ENCODE data around the gene POLE4.
A peak's percentile ranks its signal among the peaks of the same experiment; 100 is the strongest.

Gene POLE4

GRCh38 chr2:74958274-74959105, at the start of gene POLE4:
POLE4 (plus strand) TSS chr2:74958643; CDS start chr2:74958680, 37 bp downstream.
- no peak for TF ChIP-seq ZNF274 (IDR thresholded peaks at IDR 0.05; ENCODE audit: low read depth, low read length)
- peak within 1 kb of the TSS; percentile 59; the same call in 1 of the 2 replicates for H3K4me3 ChIP-seq (ENCODE audit: low read length)

DNA sequence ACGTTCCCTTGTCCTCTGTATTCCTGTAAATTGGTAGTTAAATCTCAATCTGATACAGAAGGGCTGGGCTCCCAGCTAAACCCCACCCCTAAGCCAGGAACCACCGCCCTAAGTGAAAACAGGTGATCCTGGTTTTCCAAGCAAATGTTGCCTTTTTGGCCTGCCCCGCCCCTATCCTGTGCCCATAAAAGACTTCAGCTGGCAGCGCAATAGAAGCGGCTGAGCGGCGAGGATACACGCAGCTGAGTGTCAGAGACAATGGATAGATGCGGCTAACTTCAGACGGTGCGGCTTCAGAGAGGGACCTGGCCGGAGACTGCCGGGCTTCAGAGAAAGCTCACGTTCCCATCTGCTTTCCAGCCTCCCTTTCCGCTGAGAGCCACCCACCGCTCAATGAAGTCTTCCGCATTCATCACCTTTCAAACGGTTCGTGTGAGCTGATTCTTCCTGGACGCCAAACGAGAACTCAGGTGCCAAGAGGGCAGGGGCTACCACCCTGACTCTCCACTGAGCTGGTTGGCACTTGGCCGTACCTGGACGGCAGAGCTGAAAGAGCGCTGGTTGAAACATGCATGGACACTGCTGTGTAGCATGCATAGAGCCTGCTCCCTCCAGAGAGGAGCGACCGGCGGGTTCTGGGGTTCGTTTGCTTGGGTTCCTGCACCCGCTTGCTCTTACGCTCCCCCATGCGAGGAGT, 49.5 kb upstream of the POLE4 start:
- no peak for TF ChIP-seq ZNF274 (IDR thresholded peaks at IDR 0.05; ENCODE audit: low read depth, low read length)
- H3K4me3 ChIP-seq (ENCODE audit: low read length) = no peak overlapping the region

GRCh38 chr2:74910245-74910644, 48.2 kb upstream of the POLE4 start:
- TF ChIP-seq ZNF274 (IDR thresholded peaks at IDR 0.05; ENCODE audit: low read depth, low read length) = no peak
- no peak overlapping the region for H3K4me3 ChIP-seq (ENCODE audit: low read length)

- no peak for TF ChIP-seq ZNF274 (IDR thresholded peaks at IDR 0.05; ENCODE audit: low read depth, low read length)
- H3K4me3 ChIP-seq (ENCODE audit: low read length) = no peak overlapping the region
Observed at GRCh38 chr2:74911061-74911460, 47.4 kb upstream of the POLE4 start.

GRCh38 chr2:74915743-74916142, 42.7 kb upstream of the POLE4 start:
- TF ChIP-seq ZNF274 (IDR thresholded peaks at IDR 0.05; ENCODE audit: low read depth, low read length) = no peak
- H3K4me3 ChIP-seq (ENCODE audit: low read length) = no peak overlapping the region

DNA sequence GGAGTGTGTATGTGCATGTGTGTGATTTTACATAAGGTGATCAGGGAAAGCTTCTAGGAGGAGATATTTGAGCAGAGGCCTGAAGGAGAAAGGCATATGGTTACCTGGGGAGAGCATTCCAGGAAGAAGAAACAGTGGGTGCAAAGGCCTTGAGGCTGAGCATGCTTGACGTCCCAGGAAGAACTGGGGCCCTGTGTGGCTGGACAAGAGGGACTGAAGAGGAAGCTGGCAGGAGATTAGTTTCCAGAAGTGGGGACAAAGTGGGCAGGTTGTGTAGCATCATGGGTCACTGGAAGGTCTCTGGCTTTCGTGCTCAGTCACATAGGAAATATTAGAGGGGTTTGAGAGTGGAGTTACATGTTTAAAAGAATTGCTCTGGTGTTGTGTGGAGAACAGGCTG, 42.0 kb upstream of the POLE4 start:
- TF ChIP-seq ZNF274 (IDR thresholded peaks at IDR 0.05; ENCODE audit: low read depth, low read length) = no peak
- no peak overlapping the region for H3K4me3 ChIP-seq (ENCODE audit: low read length)

DNA sequence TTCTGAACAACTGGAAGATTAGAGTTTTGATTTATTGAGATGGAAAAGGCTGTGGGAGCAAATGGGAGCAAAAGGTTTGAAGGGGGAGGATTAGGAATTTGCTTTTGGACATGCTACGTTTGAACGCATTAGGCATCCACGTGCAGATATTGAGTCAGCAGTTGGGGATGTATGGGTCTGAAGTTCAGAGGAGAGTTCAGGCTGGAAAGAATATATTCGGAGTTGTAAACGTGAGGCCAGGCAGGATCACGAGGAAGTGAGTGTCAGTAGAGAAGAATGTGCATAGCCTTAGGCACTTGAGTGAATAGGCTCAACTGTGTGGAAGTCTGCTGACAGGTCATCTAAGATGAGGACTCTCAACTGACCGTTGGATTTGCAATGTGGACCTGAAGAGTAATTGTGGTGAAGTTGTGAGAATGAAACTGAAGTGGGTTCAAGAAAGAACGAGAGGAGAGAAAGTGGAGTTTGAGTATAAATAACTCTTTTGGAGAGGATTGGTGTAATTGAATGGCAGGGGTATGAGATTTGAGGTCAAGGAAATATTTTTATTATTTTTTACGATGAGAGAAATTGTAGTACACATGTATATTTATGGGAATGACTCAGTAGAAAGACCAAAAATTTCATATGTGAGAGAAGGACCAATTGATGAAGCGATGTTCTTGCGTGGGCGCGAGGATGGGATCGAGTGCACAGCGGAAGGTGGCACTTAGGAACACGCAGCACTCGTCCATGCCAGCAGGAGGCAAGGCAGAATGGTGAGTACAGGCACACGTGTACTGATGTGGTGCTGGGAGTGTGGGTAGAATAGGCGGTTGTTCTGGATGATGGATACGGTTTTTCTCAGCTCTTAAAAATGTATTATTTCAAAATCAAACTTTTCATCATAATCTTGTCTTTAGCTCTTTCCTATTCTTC, 40.5 kb upstream of the POLE4 start:
- H3K4me3 ChIP-seq (ENCODE audit: low read length) = no peak overlapping the region
- no peak for TF ChIP-seq ZNF274 (IDR thresholded peaks at IDR 0.05; ENCODE audit: low read depth, low read length)

DNA sequence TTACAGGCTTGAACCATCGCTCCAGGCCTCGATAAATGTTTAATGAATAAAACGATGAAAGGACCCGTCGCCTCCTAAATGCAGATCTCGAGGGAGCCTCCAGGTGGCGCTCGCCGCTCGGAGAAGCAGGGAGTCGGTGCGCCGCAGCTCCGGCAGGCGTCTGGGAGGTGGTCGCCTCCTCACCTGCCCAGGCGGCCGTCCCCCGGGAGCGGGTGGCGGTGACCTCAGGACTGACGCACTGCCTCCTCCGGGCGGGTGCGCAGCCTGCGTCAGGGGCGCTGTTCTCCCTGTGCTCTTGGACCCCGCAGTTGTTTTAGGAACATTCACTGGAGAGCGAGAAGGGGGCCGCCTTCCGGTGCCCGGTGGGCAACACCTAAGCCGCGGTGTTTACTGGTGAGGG, 38.6 kb upstream of the POLE4 start:
- no peak for TF ChIP-seq ZNF274 (IDR thresholded peaks at IDR 0.05; ENCODE audit: low read depth, low read length)
- H3K4me3 ChIP-seq (ENCODE audit: low read length) = peak overlapping the region; percentile 55; the same call in 1 of the 2 replicates

DNA sequence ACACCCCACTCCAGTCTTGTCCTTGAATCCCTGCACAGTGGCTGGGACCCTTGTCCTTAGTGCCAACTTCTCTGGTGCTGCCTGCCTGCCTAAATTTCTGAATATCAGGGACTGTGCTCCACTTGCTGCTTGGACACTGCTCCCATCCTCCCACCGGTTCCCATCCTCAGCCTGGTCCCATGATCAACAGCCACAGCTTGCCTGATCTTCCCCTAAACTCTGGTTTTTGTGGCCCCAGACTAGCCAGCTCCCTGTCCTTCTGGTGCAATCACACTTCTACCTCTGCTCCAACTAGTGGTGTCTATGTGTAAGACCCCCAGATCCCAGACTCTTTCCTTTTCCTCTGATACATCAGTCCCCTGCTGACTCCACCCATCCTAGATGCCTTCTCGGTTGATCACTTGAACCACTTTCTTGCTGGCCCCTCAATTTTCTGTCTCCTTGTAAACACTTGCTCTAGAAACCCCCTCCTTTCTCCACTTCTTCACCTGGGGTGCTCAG, 37.2 kb upstream of the POLE4 start:
- no peak overlapping the region for H3K4me3 ChIP-seq (ENCODE audit: low read length)
- TF ChIP-seq ZNF274 (IDR thresholded peaks at IDR 0.05; ENCODE audit: low read depth, low read length) = no peak

DNA sequence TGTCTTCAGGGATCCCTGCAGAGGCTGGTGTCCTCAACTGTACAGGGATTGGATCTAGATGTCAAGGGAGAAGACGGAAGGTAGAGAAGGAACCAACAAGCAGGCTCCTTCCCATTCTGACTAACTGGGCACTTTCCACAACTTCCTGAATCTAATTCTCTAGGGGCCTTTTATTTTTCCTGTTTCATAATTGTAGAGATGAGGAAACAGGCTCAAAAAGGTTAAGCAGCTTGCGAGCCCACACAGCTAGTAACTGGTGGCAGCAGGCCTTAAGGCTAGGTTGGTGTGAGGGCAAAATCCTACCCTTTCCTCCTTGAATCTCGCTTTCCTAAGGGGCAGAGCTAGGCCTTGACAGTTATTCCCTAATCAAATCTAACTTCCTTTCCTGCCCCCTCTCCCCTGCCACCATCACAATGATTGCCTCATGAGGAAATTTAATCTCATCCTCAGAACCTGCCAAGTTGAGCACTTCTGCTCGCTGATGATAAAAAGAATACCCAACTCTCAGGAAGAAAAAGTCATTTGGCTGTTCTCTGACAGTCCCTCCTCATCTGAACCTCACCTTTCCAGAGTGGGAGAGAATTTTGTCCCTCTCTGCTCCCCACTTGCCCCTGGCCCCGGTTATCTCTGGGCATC, 35.7 kb upstream of the POLE4 start:
- no peak overlapping the region for H3K4me3 ChIP-seq (ENCODE audit: low read length)
- TF ChIP-seq ZNF274 (IDR thresholded peaks at IDR 0.05; ENCODE audit: low read depth, low read length) = no peak

DNA sequence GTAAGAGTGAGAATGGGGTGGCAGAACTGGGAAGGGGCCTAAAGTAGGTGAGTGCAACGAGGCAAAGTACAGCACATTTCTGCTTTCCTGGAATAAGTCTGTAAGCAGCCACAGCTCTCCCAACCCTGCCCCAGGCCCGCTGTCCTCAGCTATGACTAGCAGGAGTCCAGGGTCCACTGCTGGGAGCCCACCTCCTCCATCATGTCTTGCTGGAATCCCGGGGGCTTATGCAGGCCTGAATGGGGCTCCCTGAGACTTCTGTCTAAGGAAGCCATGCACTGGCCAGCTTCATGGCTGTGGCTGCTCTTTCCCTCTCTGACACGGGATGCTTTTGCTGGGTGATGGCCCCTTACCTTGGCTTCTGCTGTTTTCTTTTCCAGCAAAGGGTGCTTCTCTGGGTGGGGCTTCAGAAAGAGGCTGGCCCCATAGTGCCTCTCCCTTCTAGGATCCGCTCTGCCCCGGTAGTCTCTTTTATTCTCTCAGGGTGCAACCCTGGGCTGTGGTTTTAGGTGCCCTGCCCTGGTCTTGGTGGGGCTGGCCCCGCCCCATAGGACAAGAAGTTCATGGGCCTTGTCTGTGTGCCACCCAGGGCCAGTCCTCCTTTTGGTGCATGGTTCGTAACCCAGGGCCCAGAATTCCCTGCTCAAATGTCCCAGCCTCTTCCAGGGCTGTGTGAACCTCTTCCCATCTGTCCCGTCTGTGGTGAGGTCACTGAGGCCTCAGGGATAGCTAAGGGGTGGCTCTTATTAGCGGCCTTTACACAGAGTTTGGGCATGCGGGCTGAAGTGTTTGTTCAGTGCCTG, 33.8 kb upstream of the POLE4 start:
- no peak overlapping the region for H3K4me3 ChIP-seq (ENCODE audit: low read length)
- no peak for TF ChIP-seq ZNF274 (IDR thresholded peaks at IDR 0.05; ENCODE audit: low read depth, low read length)

DNA sequence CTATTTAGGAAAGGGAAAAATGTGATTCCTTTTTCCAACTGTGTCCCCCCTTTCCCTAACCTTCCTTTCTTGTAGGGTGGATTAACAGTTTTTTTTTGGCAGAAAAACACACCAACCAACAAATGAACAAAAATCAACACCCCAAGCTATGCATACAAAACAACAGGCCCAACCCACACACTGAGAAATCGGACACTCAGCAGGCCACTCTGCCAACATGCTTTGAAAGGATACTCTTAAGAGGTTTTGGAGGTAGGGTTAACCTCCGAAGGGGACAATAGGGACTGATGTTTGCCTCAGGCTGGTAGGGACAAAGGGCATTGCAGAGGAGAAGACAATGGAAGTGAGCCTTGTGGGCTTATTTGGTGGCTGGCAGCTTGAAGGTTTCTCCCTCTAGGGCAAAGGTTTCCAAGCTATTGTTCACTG, 33.1 kb upstream of the POLE4 start:
- no peak for TF ChIP-seq ZNF274 (IDR thresholded peaks at IDR 0.05; ENCODE audit: low read depth, low read length)

GRCh38 chr2:74927621-74928020, 30.8 kb upstream of the POLE4 start:
- TF ChIP-seq ZNF274 (IDR thresholded peaks at IDR 0.05; ENCODE audit: low read depth, low read length) = no peak
- no peak overlapping the region for H3K4me3 ChIP-seq (ENCODE audit: low read length)

More for the DNA sequence above, 33.1 kb upstream of the POLE4 start:
- H3K4me3 ChIP-seq (ENCODE audit: low read length) = no peak overlapping the region
